GM18511 (cell line): ENCODE data around the gene EYA4.

ENCODE experiments used
- ATAC-seq: cut with Tn5 transposase; IDR thresholded peaks from one replicate; pipeline ENCODE4 v1.9.1; 2021; ENCODE audit warnings: mild to moderate bottlenecking, moderate library complexity; ENCODE audit not compliant: unreplicated experiment

Gene EYA4

GRCh38 chr6:133435065-133435728, 194.0 kb downstream of the EYA4 start:
- ATAC-seq: no peak

- ATAC-seq: no peak
Observed at GRCh38 chr6:133436652-133437051, 195.5 kb downstream of the EYA4 start.

DNA sequence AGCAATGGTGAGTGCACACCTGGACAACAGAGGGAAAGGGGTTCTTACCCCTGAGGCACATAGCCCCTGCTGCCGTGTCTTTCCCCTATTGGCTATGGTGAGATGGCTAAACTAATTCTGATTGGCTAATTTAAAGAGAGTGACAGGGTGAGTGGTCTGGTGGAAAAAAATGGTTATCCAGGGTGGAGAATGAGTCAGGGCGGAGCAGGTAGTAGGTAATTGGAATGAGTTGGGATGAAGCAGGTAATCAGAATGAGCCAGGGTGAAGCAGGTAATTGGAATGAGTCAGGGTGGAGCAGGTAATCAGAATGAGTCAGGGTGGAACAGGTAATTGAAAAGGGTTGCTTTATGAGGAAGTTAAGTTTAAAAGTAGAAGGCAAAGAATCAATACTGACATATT, 200.3 kb downstream of the EYA4 start:
- ATAC-seq: no peak

GRCh38 chr6:133446789-133447188, 205.6 kb downstream of the EYA4 start:
- no peak for ATAC-seq

DNA sequence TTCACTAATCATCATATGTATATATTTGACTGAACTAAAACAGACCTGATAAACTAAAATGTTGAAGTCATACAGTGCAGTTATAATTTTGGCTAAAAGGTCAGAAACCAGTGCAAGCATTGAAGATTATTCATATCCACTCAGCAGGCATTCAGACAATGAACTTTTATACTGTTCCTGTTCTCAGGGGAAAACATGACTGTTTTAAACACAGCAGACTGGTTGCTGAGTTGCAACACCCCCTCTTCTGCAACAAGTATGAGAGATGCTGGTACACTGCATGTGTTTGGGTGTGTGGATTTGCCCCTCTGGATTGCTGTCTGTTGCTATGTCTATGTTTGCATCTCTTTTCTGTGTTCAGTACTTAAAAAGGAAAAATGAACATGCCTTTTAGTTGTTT, 206.8 kb downstream of the EYA4 start:
- ATAC-seq: no peak

DNA sequence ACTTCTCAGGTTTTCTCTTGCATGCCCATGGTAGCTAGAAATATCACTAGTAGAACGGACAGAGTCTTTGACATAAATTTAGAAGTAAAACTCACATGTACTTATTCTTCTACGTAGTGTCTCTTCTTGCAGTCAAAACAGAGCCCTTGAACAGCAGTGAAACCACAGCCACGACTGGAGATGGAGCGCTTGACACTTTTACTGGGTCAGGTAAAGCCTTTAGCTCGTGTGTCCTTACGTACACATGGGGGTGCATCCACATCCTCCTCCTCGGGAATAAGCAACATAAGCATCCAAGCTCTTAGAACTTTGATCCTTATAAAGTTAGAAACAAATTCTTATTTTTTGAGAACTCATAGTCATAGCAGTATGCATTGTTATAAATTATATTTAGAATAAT, 215.3 kb downstream of the EYA4 start:
- ATAC-seq: no peak

DNA sequence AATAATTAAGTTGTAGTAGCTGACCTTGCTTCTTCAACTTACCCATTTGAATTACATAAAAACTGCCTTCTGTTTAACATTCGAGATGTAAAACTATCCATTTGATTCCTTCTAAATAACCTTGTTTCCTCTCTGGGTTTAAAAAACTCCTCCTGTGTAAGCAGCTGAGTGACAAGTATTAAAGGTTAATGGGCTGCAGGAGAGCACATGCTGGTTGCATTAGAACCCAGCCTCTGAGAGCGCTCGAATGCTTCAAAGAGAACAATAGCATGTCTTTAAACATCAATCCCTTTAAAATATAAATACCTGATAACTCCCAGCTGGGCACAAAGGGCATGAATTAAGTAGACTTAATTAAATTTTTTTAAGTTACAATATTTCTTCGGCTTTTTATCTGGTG, 215.8 kb downstream of the EYA4 start:
- ATAC-seq: no peak

GRCh38 chr6:133460101-133460500, 218.9 kb downstream of the EYA4 start:
- ATAC-seq: no peak

DNA sequence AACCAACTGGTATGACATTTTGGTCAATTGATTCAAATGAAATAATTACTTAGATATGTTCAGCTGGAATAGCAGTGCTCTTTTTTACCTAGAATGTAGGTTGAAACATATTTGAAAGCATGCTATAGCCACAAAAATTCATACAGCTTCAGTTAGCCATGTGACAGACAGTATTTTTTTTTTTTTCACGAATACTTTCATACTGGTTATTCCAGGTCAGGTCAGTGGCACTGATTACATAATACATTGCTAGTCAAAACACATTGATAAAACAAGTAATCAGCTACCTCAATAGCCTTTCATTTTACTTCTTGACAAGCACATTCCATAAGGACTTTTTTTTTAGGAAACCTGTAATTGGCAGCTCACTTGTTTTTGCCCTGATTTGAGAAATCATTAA, 222.6 kb downstream of the EYA4 start:
- no peak for ATAC-seq

GRCh38 chr6:133466680-133467079, 225.5 kb downstream of the EYA4 start:
- ATAC-seq: no peak

- ATAC-seq: no peak
Observed at GRCh38 chr6:133467231-133467981, 226.2 kb downstream of the EYA4 start.

GRCh38 chr6:133467982-133468380, 226.8 kb downstream of the EYA4 start:
- ATAC-seq: no peak

- no peak for ATAC-seq
Observed at GRCh38 chr6:133468591-133468990, 227.4 kb downstream of the EYA4 start.

- no peak for ATAC-seq
Observed at GRCh38 chr6:133474516-133474915, 233.4 kb downstream of the EYA4 start.

DNA sequence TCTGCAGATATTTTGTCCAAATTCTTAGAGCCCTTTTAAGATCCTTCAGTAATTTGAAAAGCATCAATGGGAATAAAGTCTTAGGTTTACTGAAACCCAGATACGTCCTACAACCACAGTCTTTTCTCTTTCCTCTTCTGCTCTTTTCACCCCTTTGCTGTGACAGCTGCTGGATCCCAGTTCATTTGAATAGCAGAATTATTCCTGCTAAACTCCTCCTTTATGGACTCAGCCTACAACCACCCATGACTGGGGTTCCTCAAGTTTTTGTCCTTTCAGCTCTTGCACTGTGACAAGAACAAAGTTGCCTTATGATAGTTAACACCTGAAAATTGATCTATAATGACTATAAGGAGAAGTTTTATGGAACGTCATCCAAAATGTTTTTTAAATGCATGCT, 237.5 kb downstream of the EYA4 start:
- ATAC-seq: no peak

DNA sequence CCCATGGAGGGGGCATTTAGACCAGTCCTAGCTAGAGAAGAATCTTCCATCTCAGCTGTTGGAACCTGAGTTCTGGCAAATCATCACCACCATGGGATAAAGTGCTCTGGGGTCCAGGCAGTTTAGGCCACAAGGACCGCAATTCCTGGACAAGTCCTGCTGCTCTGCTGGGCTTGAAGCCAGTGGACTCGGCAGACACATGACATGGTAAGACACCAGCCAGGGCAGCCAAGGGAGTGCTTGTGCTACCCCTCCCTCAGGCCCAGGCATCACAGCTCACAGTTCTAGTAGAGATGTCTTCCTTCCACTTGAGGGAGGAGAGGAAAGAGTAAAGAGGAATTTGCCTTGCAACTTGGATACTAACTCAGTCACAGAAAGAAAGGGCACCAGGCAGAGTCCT, 246.0 kb downstream of the EYA4 start:
- no peak for ATAC-seq

GRCh38 chr6:133495205-133495903, 254.2 kb downstream of the EYA4 start:
- ATAC-seq: no peak

DNA sequence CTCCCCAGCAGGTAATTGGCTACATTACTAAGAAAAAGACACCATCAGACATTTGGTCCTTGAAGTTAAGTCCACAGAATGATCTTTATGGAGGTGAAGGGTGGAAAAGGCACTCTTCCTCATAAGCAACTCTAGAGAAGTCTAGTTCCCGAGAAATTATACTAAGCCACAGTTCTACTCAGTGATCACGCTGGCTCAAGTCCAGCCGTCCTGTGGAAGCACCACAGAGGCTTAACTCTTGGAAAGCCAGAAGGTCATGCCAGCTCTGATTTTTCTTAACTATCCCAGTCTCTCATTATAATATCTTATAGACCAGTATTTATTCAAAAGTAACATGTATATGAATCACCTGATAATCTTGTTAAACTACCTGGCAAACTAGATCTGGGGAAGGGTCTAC, 258.5 kb downstream of the EYA4 start:
- ATAC-seq: no peak

DNA sequence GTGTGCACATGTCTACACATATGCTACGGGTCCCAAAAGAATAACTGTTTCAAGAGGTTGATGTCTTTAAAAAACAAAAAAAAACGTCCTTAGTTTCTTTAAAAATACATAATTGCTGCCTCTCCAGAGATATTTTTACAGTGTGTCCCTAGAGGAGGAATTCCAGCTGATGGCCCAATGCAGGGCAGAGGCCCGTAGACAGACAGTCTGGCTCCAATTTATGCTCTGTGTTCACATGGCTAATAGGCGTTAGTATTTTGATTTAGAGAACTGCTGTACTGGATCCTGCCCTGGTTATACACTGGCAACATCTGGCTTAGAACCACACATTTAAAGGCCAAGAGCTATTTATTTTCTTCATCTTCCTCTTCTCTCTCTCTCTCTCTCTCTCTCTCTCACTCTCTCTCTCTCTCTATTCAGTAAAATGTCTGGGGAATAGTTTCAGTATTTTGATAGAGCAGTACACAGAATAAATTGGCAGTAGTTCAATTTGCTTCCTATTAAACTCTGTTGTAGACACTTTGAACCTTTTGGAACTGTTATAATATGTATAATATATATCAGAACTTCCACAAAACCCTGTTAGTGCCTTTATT, 260.6 kb downstream of the EYA4 start:
- ATAC-seq: no peak

- ATAC-seq: no peak
Observed at GRCh38 chr6:133502441-133503335, 261.5 kb downstream of the EYA4 start.

DNA sequence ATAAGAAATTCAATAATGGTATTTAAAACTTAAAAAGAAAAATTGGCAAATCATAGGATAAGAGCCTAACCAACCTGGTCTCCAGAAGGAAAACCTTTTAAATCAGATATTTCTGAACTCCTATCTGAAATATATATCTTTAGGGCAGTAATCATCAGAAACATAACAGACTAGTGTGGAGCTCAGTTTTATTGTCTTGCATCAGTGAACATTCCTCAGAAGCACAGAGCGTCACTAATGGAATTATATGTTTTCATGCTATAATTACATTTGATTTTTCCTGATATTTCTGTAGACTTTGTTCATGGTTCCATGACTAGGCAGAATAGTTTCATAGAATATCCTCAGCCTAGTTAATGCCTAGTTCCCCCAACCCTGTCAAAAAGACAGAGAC, 262.2 kb downstream of the EYA4 start:
- no peak for ATAC-seq
